H1 (cell line): ENCODE results near the gene PRIMA1. TPM values are rescaled to one million over a fixed set of nuclear protein-coding genes. Genes with fewer than 3 reads are reported as not detected.

Source experiments
- CTCF ChIA-PET: fragments of 300-600 bp; sonication (Branson Sonifier 250); formaldehyde crosslinking; loops from one replicate; lab custom pipeline; 2021; ENCODE audit not compliant: partially characterized antibody; lab: Charles Lee
- POLR2A ChIA-PET: fragments of 300-600 bp; sonication (Branson Sonifier 250); formaldehyde crosslinking; loops from one replicate; lab custom pipeline; 2021; ENCODE audit warnings: inconsistent platforms; ENCODE audit not compliant: partially characterized antibody; lab: Charles Lee
- DNase-seq, 2 experiments: peaks; one replicate each; pipeline versions ENCODE4 v3.0.0 to v3.0.0-alpha.2; 2010 to 2022; ENCODE audit warnings: low spot score in 2 of 2, low read depth in 1 of 2, mixed read lengths in 1 of 2
- FAIRE-seq: peaks from 2 replicates; lab custom pipeline; 2011; peaks lifted over from hg19 to GRCh38; lab: Jason Lieb, UNC
- H2AFZ ChIP-seq: 2 replicates; pipeline ENCODE4 v1.8.1; 2012; ENCODE audit warnings: low read length, inconsistent platforms
- H2AK5ac ChIP-seq: 2 replicates; pipeline ENCODE4 v1.6.1; 2013; ENCODE audit warnings: low read depth, low read length
- H2BK120ac ChIP-seq: replicated peaks from 2 replicates; pipeline ENCODE3; 2013; ENCODE audit warnings: low read depth, low read length, inconsistent platforms
- H2BK12ac ChIP-seq: 2 replicates; pipeline ENCODE4 v1.6.1; 2013; ENCODE audit warnings: low read depth, low read length
- H2BK15ac ChIP-seq: 2 replicates; pipeline ENCODE4 v1.6.1; 2013; ENCODE audit warnings: low read length
- H2BK20ac ChIP-seq: 2 replicates; pipeline ENCODE4 v1.6.1; 2013; ENCODE audit warnings: low read length
- H2BK5ac ChIP-seq: 2 replicates; pipeline ENCODE4 v1.6.1; 2013; ENCODE audit warnings: low read depth, low read length
- H3K14ac ChIP-seq: 2 replicates; pipeline ENCODE4 v1.6.1; 2013; ENCODE audit warnings: inconsistent platforms; ENCODE audit not compliant: insufficient read length
- H3K18ac ChIP-seq: 2 replicates; pipeline ENCODE4 v1.6.1; 2013; ENCODE audit warnings: low read length; ENCODE audit errors: extremely low read depth
- H3K23ac ChIP-seq: 2 replicates; pipeline ENCODE4 v1.6.1; 2013; ENCODE audit warnings: inconsistent platforms; ENCODE audit not compliant: insufficient read length
- H3K23me2 ChIP-seq: 2 replicates; pipeline ENCODE4 v1.6.1; 2013; ENCODE audit warnings: low read depth, low read length
- H3K27ac ChIP-seq: 2 replicates; pipeline ENCODE4 v1.6.1; 2011; ENCODE audit warnings: low read depth, low read length, inconsistent platforms
- H3K27me3 ChIP-seq, 4 experiments: replicated peaks in 1 of 4; 1 replicate in 1 of 4; 2 replicates in 3 of 4; pipeline versions ENCODE4 v1.6.1 to v1.8.1; 2011 to 2013; ENCODE audit warnings: low read length in 3 of 4, mild to moderate bottlenecking in 3 of 4, inconsistent platforms in 2 of 4, mixed read lengths in 2 of 4, moderate library complexity in 1 of 4; ENCODE audit not compliant: control insufficient read depth in 3 of 4, insufficient read depth in 3 of 4; ENCODE audit errors: extremely low read depth in 1 of 4
- H3K36me3 ChIP-seq, 4 experiments: 2 replicates each; pipeline versions ENCODE4 v1.6.1 to v1.8.1; 2011 to 2013; ENCODE audit warnings: mild to moderate bottlenecking in 4 of 4, low read length in 3 of 4, moderate library complexity in 2 of 4, control low read depth in 1 of 4, inconsistent platforms in 1 of 4; ENCODE audit not compliant: insufficient read depth in 4 of 4, control insufficient read depth in 2 of 4
- H3K4ac ChIP-seq: replicated peaks from 2 replicates; pipeline ENCODE3; 2013; ENCODE audit warnings: low read length, low read depth, mixed read lengths, inconsistent platforms; ENCODE audit not compliant: insufficient read length
- H3K4me1 ChIP-seq, 4 experiments: replicated peaks in 1 of 4; 1 replicate in 1 of 4; 2 replicates in 3 of 4; pipeline versions ENCODE4 v1.6.1 to v1.8.1; 2011 to 2013; ENCODE audit warnings: low read length in 3 of 4, inconsistent platforms in 2 of 4, mixed read lengths in 1 of 4; ENCODE audit not compliant: insufficient read depth in 4 of 4, control insufficient read depth in 3 of 4
- H3K4me2 ChIP-seq, 2 experiments: 2 replicates each; pipeline versions ENCODE4 v1.6.1 to v1.8.1; 2011 to 2013; ENCODE audit warnings: low read depth in 2 of 2, low read length in 2 of 2, control low read depth in 1 of 2, inconsistent platforms in 1 of 2, mild to moderate bottlenecking in 1 of 2; ENCODE audit not compliant: insufficient read depth in 1 of 2
- H3K4me3 ChIP-seq, 4 experiments: fragments of 200-600, 300-600 bp in 1 of 4; sonication (generic), shearing (Covaris generic), sonication (Bioruptor Twin) in 1 of 4; 2 replicates each; pipeline versions ENCODE4 v1.5.1 to v1.8.1; 2011 to 2016; ENCODE audit warnings: low read length in 4 of 4, low read depth in 3 of 4, control low read depth in 2 of 4, inconsistent platforms in 2 of 4, mild to moderate bottlenecking in 2 of 4, mixed read lengths in 1 of 4, moderate library complexity in 1 of 4; ENCODE audit not compliant: insufficient read depth in 2 of 4; ENCODE audit errors: extremely low read depth in 1 of 4
- H3K56ac ChIP-seq: replicated peaks from 2 replicates; pipeline ENCODE3; 2013; ENCODE audit warnings: low read depth, mild to moderate bottlenecking, mixed read lengths, low read length, inconsistent platforms; ENCODE audit not compliant: insufficient read length
- H3K79me1 ChIP-seq: 2 replicates; pipeline ENCODE4 v1.6.1; 2013; ENCODE audit warnings: low read depth, low read length, control low read depth
- H3K79me2 ChIP-seq, 2 experiments: 2 replicates each; pipeline versions ENCODE4 v1.6.1 to v1.8.1; 2012 to 2013; ENCODE audit warnings: low read length in 2 of 2, mild to moderate bottlenecking in 2 of 2, inconsistent platforms in 1 of 2; ENCODE audit not compliant: insufficient read depth in 2 of 2, control insufficient read depth in 1 of 2
- H3K9ac ChIP-seq, 4 experiments: replicated peaks in 1 of 4; 1 replicate in 1 of 4; 2 replicates in 3 of 4; pipeline versions ENCODE4 v1.6.1 to v1.8.1; 2011 to 2013; ENCODE audit warnings: low read depth in 3 of 4, low read length in 3 of 4, control low read depth in 2 of 4, mild to moderate bottlenecking in 2 of 4, moderate library complexity in 2 of 4, inconsistent platforms in 1 of 4; ENCODE audit errors: extremely low read depth in 1 of 4
- H3K9me3 ChIP-seq, 2 experiments: 2 replicates each; pipeline versions ENCODE4 v1.6.1 to v1.8.1; 2012 to 2013; ENCODE audit warnings: mild to moderate bottlenecking in 2 of 2, moderate library complexity in 2 of 2, control low read depth in 1 of 2, inconsistent platforms in 1 of 2, low read depth in 1 of 2, low read length in 1 of 2, mixed read lengths in 1 of 2; ENCODE audit not compliant: insufficient read depth in 2 of 2
- H4K20me1 ChIP-seq, 2 experiments: replicated peaks in 1 of 2; 2 replicates each; pipeline versions ENCODE3 to v1.8.1; 2011 to 2013; ENCODE audit warnings: inconsistent platforms in 2 of 2, low read length in 2 of 2, mild to moderate bottlenecking in 1 of 2; ENCODE audit not compliant: insufficient read depth in 2 of 2, control insufficient read depth in 1 of 2
- H4K5ac ChIP-seq: 2 replicates; pipeline ENCODE4 v1.6.1; 2013; ENCODE audit warnings: low read length, low read depth, mixed read lengths, inconsistent platforms; ENCODE audit not compliant: insufficient read length
- H4K8ac ChIP-seq: 2 replicates; pipeline ENCODE4 v1.8.0; 2013; ENCODE audit warnings: mild to moderate bottlenecking, moderate library complexity, low read length, inconsistent platforms; ENCODE audit not compliant: insufficient read depth; ENCODE audit errors: extremely low read depth
- H4K91ac ChIP-seq: replicated peaks from 2 replicates; pipeline ENCODE3; 2013; ENCODE audit warnings: low read length, mixed read lengths, inconsistent platforms; ENCODE audit not compliant: insufficient read length
- SIN3A ChIP-seq, 2 experiments: IDR thresholded peaks in 1 of 2; conservative IDR thresholded peaks in 1 of 2; 2 replicates each; pipeline ENCODE4 v1.6.1; 2011 to 2012; ENCODE audit warnings: low read length in 2 of 2, improper control_type of control experiment in 1 of 2, low read depth in 1 of 2, mild to moderate bottlenecking in 1 of 2
- WGBS, 2 experiments: shearing (Covaris generic) in 1 of 2; methylation state at CpG; one replicate each; pipeline versions ENCODE4 v1.1.6 to v1.1.7; 2013 to 2015; ENCODE audit warnings: low lambda C conversion rate in 2 of 2, mixed read lengths in 2 of 2, inconsistent platforms in 1 of 2, low coverage in 1 of 2, missing lambda C conversion rate in 1 of 2; ENCODE audit not compliant: insufficient replicate concordance in 2 of 2, insufficient coverage in 1 of 2, insufficient read length in 1 of 2; ENCODE audit errors: extremely low coverage in 1 of 2, missing lambda C conversion rate in 1 of 2; 5-methylcytosine and 5-hydroxymethylcytosine counted together
- polyA plus RNA-seq, 7 experiments: library from polyadenylated mRNA; depleted of rRNA in 3 of 7; stranded (reverse) in 5 of 7; unstranded in 2 of 7; fragments of >200 nt in 5 of 7; fragments of 200-250 nt in 2 of 7; gene quantifications; 1 replicate in 5 of 7; 2 replicates in 1 of 7; 4 replicates in 1 of 7; pipeline versions ENCODE4 v1.2.1 to v1.2.3, GENCODE V29; 2011 to 2013; ENCODE audit warnings: missing spikeins in 2 of 7, mixed read lengths in 2 of 7
- total RNA-seq: library from RNA; stranded (reverse); fragmentation: NEBNext Ultra II Directional; extraction: Animal tissue kit (Norgen Biotek cat#: 25700); gene quantifications from 2 replicates; pipeline ENCODE4 v1.2.1, GENCODE V29; 2021

Gene PRIMA1
- total and polyA plus RNA-seq, 2 of the 8 experiments (the other 6 are each of a cell fraction or from before 2014, with no cell fraction given), result 2.8 to 4.5 TPM

GRCh38 chr14:93784878-93785277 lies 3.4 kb downstream of the PRIMA1 start:
- DNase-seq (no peak), FAIRE-seq (no peak)
- CTCF ChIA-PET, result interaction anchor here (0.8 to 1.4 kb wide), 4 partner anchors 20 to 118 kb away, joined by 3 to 4 read pairs (median 3); no protein-coding TSS in a partner anchor

More at GRCh38 chr14:93784878-93785277, 3.4 kb downstream of the PRIMA1 start:
- Histone ChIP-seq H3K79me1 (no peaks in the 10 kb centered on the region), H3K23ac (no peak overlapping the region), H3K4ac (no peak overlapping the region), H3K36me3 (no peaks in the 10 kb centered on the region), H2BK5ac (no peak overlapping the region), H2AFZ (no peak overlapping the region), H3K4me2 (no peak overlapping the region), H3K9ac (no peak overlapping the region), H3K4me3 (no peak overlapping the region), H2AK5ac (no peak overlapping the region), H3K9me3 (no peaks in the 10 kb centered on the region), H4K91ac (no peak overlapping the region), H2BK12ac (no peak overlapping the region), H2BK15ac (no peak overlapping the region), H3K79me2 (no peaks in the 10 kb centered on the region), H4K8ac (no peak overlapping the region), H3K56ac (no peak overlapping the region), H3K18ac (no peak overlapping the region), H2BK120ac (no peak overlapping the region), H4K20me1 (peaks cover 2 to 6% of the 10 kb centered on the region in 2 experiments), H3K4me1 (peaks cover 0 to 19% (median 7%) of the 10 kb centered on the region in 4 experiments; a peak in 4 of 7 replicates), H3K27me3 (peaks cover 4 to 28% (median 23%) of the 10 kb centered on the region in 4 experiments), H4K5ac (no peak overlapping the region), H3K14ac (no peak overlapping the region), H2BK20ac (no peak overlapping the region), H3K27ac (no peak overlapping the region), H3K23me2 (peaks cover 13% of the 10 kb centered on the region; the same call in 1 of the 2 replicates)
- no peak for TF ChIP-seq SIN3A (conservative IDR thresholded peaks at IDR 0.05 in 1 of 2, IDR thresholded peaks at IDR 0.05 in 1 of 2; ENCODE audit: low read depth in 1 of 2, low read length in 2 of 2)
- WGBS, 2 experiments, result 77% methylated on average over 3 of the region's 3 CpGs; no CpG with 5 or more reads in 1 of the 2 experiments
- POLR2A ChIA-PET, result no interaction called here
